ENCODE results near the gene MGAT5B.

The MGAT5B gene

DNA sequence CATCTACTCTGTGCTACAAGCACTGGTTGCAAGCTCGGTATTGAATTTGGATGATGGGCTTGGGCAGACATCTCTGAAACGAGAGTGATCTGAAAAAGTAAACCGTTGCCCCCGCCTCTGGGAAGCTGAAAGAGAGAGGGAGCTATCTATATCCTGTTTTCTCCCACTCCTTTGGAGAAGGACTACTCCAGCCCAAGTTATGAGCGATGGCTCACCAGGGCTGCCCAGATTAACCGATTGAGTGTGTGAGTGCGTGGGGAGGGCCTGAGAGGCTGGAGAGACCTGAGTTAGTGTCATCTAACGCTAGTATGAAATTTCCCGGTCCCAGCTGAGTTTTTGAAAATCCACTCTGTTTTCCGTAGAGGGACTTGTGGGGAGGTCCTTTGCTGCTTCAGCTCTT, 11.5 kb downstream of the MGAT5B start:
- DNase-seq (ENCODE audit: low read depth), result no peak

GRCh38 chr17:76880268-76880667, 12.1 kb downstream of the MGAT5B start:
- DNase-seq (ENCODE audit: low read depth), result no peak

DNA sequence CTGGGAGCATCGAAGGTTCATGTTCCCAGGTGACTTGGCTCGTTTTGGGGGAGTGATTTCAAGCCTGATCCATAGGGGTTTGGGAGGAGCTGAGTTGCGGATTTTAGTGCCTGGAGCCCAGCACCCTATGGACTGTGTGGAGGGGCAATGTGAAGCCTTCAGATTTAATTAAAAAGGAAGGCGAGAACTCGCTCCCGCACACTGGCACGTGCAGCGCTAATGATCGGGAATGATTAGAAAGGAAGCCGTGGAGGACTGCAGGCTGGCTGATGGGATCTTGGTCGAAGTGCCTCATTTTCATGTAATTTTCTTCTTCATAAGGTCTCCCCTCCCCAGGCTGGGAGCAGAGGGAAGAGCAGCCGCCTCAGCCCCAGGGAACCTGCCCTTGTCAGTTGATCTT, 12.8 kb downstream of the MGAT5B start:
- DNase-seq (ENCODE audit: low read depth), result no peak

GRCh38 chr17:76881408-76881807, 13.2 kb downstream of the MGAT5B start:
- DNase-seq (ENCODE audit: low read depth), result no peak

DNA sequence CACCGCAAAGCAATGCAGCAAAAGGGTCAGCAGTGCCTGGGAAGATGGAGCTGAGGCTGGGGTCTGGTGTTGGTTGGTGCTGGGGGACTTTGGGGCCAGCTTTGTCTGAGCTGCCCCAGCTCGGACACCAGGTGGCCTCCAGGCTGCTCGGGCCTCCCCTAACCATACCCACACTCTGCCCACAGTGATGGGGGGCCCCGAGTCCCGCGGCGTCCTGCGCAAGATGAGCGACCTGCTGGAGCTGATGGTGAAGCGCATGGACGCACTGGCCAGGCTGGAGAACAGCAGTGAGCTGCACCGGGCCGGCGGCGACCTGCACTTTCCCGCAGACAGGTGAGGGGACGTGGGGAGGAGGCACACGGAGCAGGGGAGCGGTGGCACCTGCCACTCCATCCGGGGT, 13.8 kb downstream of the MGAT5B start:
- DNase-seq (ENCODE audit: low read depth), result no peak

DNA sequence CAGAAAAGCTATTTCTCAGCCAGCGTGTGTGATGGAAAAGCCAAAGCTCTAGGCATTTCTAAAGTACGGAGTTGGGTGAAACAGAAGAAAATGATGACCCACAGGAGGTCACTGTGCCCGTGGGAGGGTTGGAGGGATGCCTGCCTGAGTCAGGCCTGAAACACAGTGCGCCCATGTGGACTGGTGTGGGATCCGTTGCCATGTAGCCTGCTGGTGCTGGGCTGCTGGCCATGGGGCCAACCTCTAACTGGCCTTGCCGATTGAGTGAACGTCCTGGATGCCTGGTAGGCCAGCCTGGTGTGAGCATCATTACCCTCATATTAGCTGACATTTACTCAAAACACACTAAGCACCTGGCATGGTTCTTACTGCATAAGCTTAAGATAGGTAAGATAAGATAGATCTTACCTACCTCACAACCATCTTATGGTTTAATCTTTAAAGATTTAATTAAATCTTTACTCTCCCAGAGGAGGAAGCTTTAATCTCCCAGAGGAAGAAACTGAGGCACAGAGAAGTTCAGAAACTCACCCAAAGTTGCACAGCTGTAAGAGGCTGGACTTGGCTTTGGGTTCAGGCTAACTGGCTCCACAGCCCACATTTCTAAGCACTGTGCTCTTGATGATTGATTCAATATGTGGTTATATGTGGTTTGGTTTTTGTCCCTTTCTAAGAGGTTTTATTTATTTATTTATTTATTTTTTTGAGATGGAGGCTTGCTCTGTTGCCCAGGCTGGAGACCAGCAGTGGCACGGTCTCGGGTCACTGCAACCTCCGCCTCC, 15.7 kb downstream of the MGAT5B start:
- no peak for DNase-seq (ENCODE audit: low read depth)

- DNase-seq (ENCODE audit: low read depth), result no peak
Measured at GRCh38 chr17:76884995-76885893, 17.0 kb downstream of the MGAT5B start.

- DNase-seq (ENCODE audit: low read depth), result no peak
Measured at GRCh38 chr17:76885894-76886290, 17.7 kb downstream of the MGAT5B start.

GRCh38 chr17:76886395-76886794, 18.2 kb downstream of the MGAT5B start:
- DNase-seq (ENCODE audit: low read depth), result no peak

- peak; percentile 22 for DNase-seq (ENCODE audit: low read depth)
Measured at GRCh38 chr17:76887802-76888201, 19.6 kb downstream of the MGAT5B start.

GRCh38 chr17:76888661-76889060, 20.5 kb downstream of the MGAT5B start:
- DNase-seq (ENCODE audit: low read depth), result no peak

- no peak for DNase-seq (ENCODE audit: low read depth)
Measured at GRCh38 chr17:76889323-76889722, 21.1 kb downstream of the MGAT5B start.

DNA sequence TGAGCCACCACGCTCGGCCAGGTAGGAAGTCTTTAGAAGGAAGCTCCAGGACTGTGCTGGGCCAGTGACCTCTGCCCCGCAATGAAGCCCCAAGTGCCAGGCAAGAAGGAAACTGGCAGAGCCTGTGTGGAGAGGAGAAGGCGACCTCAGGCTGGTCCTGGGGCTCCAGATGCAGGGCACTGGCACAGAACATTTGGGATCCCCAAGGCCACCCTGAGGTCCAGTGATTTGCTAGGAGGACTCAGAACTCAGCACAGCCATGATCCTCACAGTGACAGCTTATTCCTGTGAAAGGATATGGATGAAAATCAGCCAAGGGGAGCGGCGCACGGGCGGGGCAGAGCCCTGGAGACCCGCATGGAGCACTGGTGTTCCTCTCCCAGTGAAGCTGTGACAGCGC, 24.1 kb downstream of the MGAT5B start:
- no peak for DNase-seq (ENCODE audit: low read depth)

DNA sequence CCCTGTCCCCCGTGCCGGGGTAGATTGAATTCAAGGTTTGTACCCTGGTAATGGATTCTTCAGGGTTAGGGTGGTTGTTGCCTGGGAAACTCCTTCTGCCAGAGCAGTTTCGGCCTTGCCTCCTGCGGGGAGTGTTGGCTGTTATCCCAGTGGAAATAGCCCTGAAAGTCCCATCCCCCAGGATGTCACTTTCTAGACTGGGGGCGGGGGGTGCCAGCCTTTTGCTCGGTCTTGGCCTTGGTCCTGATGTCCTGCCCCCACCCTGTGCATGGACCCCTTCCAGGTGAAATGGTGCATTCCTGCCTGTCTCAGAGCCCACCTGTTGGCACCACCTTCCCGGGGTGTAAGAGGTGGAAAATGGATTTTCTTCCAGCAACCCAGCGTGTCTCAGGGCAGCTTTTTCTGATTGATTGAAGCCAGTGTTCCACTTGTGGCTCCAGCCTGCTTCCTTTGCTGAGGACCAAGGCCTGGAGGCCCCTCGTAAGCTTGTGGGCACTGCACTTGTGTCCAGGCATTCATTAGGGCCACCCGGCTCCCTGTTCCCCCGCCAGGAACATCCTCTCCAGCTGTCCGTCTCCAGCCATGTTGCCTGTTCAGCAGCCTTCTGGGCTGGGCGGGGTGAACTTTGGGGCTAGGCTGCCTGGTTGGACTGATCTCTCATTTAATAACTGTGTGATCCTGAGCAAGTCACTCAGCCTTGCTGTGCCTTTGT, 25.6 kb downstream of the MGAT5B start:
- no peak for DNase-seq (ENCODE audit: low read depth)

- DNase-seq (ENCODE audit: low read depth), result no peak
Measured at GRCh38 chr17:76894842-76895241, 26.6 kb downstream of the MGAT5B start.

- no peak for DNase-seq (ENCODE audit: low read depth)
Measured at GRCh38 chr17:76897023-76897422, 28.8 kb downstream of the MGAT5B start.

DNA sequence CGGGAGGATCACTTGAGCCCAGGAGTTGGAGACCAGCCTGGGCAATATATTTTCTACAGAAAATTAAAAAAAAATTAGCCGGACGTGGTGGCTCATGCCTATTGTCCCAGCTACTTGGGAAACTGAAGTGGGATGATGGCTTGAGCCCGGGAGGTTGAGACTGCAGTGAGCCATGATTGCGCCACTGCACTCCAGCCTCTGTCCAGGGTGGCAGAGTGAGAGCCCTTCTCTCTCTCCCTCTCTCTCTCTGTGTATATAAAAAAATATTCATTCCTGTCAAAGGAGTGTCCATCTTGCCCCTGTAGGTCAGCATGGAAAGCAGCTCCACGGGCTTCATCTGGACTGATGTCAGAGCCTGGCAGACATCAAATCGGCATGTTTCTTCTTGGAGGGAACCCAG, 31.2 kb downstream of the MGAT5B start:
- no peak for DNase-seq (ENCODE audit: low read depth)

DNA sequence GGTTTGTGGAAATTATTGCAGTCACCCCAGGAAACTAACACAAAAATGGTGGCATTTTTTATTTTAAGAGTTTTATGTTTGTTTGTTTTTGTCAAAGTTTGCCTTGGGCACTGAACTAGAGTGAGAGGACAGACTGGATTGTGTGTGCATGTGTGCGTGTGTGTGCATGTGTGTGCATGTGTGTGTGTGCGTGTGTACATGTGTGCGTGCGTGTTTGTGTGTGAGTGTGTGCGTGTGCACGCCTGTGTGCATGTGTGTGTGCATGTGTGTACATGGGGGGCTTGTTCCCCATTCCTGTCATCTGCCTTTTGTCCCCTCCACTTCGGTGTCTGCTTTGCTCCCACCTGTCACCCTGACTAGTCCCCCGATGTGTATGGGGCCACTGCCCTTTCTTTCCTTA, 32.5 kb downstream of the MGAT5B start:
- DNase-seq (ENCODE audit: low read depth), result no peak

DNA sequence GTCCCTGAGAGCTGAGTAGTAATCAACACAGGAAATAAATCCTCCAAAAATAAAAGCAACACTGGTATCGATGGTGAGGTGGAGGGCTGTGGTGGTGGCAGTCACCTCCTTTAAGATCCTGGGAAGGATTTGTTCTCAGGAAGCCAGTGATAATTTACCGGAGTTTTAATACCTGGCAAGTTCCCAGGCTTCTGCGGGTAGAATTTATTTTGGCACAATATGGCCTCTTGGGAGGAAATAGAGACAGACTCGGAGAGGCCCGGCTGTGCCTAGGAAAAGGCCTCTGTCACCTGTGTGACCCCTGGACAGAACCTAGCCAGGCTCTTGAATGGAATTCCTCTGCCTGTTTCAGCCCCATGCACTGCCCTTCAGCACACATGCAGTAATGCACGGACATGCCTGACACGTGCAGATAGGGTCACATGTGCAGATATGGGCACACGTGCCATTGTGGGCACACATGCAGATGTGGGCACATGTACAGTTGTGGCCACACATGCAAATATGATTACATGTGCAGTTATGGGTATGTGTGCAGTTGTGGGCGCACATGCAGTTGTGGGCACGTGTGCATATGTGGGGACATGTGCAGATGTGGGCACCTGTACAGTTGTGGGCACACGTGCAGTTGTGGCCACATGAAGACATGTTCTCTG, 33.5 kb downstream of the MGAT5B start:
- no peak for DNase-seq (ENCODE audit: low read depth)

- no peak for DNase-seq (ENCODE audit: low read depth)
Measured at GRCh38 chr17:76902476-76902875, 34.3 kb downstream of the MGAT5B start.

- no peak for DNase-seq (ENCODE audit: low read depth)
Measured at GRCh38 chr17:76903631-76904030, 35.4 kb downstream of the MGAT5B start.

GRCh38 chr17:76904116-76904515, 35.9 kb downstream of the MGAT5B start:
- DNase-seq (ENCODE audit: low read depth), result no peak

Data from EH (cell line).